ENCODE results near the gene ERAL1. TPM values are rescaled to one million over a fixed set of nuclear protein-coding genes. Genes with fewer than 3 reads are reported as not detected.

Gene ERAL1
- total and polyA plus RNA-seq, 2 of the 13 experiments (the other 11 are each of a cell fraction or from before 2014, with no cell fraction given), result 46.9 to 72.2 TPM

GRCh38 chr17:28842282-28843012, 12.4 kb upstream of the ERAL1 start, which contains the start of gene FAM222B (continued):
- TF ChIP-seq JARID2 (CRISPR knock-in tag; IDR thresholded peaks at IDR 0.05; ENCODE audit: insufficient replicate concordance) (no peak), GTF3A (CRISPR knock-in tag; conservative IDR thresholded peaks at IDR 0.05) (no peak), SMC3 (IDR thresholded peaks at IDR 0.05; ENCODE audit: low read length) (no peak), NFATC3 (CRISPR knock-in tag; IDR thresholded peaks at IDR 0.05) (no peak), ZNF337 (CRISPR knock-in tag; IDR thresholded peaks at IDR 0.05; ENCODE audit: borderline replicate concordance, low read depth) (0 out of 2 replicates have a peak, but pooled peaks have one; percentile 40), KMT2B (CRISPR knock-in tag; IDR thresholded peaks at IDR 0.05) (no peak; the same call in 1 of the 2 replicates), CSRNP1 (CRISPR knock-in tag; IDR thresholded peaks at IDR 0.05) (peak; percentile 45; the same call in 1 of the 2 replicates), ZNF780A (CRISPR knock-in tag; IDR thresholded peaks at IDR 0.05) (no peak), ZNF468 (CRISPR knock-in tag; IDR thresholded peaks at IDR 0.05) (no peak), DPF2 (CRISPR knock-in tag; IDR thresholded peaks at IDR 0.05; ENCODE audit: borderline replicate concordance, low read depth) (no peak), EED (CRISPR knock-in tag; IDR thresholded peaks at IDR 0.05) (no peak), YY1 (IDR thresholded peaks at IDR 0.05; ENCODE audit: insufficient read depth, insufficient replicate concordance, low read depth, low read length) (peak; percentile 62), ZNF883 (CRISPR knock-in tag; IDR thresholded peaks at IDR 0.05; ENCODE audit: not compliant biosample characterization) (peak; percentile 70), MYC (CRISPR knock-in tag; IDR thresholded peaks at IDR 0.05; ENCODE audit: borderline replicate concordance) (peak; percentile 52; the same call in 1 of the 2 replicates), ELF3 (CRISPR knock-in tag; IDR thresholded peaks at IDR 0.05) (no peak; the same call in 1 of the 2 replicates)
- TF ChIP-seq, protein P1, sequence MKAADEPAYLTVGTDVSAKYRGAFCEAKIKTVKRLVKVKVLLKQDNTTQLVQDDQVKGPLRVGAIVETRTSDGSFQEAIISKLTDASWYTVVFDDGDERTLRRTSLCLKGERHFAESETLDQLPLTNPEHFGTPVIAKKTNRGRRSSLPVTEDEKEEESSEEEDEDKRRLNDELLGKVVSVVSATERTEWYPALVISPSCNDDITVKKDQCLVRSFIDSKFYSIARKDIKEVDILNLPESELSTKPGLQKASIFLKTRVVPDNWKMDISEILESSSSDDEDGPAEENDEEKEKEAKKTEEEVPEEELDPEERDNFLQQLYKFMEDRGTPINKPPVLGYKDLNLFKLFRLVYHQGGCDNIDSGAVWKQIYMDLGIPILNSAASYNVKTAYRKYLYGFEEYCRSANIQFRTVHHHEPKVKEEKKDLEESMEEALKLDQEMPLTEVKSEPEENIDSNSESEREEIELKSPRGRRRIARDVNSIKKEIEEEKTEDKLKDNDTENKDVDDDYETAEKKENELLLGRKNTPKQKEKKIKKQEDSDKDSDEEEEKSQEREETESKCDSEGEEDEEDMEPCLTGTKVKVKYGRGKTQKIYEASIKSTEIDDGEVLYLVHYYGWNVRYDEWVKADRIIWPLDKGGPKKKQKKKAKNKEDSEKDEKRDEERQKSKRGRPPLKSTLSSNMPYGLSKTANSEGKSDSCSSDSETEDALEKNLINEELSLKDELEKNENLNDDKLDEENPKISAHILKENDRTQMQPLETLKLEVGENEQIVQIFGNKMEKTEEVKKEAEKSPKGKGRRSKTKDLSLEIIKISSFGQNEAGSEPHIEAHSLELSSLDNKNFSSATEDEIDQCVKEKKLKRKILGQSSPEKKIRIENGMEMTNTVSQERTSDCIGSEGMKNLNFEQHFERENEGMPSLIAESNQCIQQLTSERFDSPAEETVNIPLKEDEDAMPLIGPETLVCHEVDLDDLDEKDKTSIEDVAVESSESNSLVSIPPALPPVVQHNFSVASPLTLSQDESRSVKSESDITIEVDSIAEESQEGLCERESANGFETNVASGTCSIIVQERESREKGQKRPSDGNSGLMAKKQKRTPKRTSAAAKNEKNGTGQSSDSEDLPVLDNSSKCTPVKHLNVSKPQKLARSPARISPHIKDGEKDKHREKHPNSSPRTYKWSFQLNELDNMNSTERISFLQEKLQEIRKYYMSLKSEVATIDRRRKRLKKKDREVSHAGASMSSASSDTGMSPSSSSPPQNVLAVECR (CRISPR knock-in tag; IDR thresholded peaks at IDR 0.05; ENCODE audit: borderline replicate concordance), result peak; percentile 79
- TF ChIP-seq, protein P2, sequence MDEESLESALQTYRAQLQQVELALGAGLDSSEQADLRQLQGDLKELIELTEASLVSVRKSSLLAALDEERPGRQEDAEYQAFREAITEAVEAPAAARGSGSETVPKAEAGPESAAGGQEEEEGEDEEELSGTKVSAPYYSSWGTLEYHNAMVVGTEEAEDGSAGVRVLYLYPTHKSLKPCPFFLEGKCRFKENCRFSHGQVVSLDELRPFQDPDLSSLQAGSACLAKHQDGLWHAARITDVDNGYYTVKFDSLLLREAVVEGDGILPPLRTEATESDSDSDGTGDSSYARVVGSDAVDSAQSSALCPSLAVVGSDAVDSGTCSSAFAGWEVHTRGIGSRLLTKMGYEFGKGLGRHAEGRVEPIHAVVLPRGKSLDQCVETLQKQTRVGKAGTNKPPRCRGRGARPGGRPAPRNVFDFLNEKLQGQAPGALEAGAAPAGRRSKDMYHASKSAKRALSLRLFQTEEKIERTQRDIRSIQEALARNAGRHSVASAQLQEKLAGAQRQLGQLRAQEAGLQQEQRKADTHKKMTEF (CRISPR knock-in tag; IDR thresholded peaks at IDR 0.05), result no peak
- TF ChIP-seq, protein P3, sequence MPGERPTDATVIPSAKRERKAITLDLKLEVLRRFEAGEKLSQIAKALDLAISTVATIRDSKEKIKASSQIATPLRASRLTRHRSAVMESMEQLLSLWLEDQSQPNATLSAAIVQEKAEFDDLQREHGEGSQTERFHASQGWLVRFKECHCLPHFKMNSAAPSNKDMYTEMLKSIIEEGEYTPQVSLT (CRISPR knock-in tag; IDR thresholded peaks at IDR 0.05; ENCODE audit: borderline replicate concordance, low read depth), result no peak
- TF ChIP-seq, protein P4, sequence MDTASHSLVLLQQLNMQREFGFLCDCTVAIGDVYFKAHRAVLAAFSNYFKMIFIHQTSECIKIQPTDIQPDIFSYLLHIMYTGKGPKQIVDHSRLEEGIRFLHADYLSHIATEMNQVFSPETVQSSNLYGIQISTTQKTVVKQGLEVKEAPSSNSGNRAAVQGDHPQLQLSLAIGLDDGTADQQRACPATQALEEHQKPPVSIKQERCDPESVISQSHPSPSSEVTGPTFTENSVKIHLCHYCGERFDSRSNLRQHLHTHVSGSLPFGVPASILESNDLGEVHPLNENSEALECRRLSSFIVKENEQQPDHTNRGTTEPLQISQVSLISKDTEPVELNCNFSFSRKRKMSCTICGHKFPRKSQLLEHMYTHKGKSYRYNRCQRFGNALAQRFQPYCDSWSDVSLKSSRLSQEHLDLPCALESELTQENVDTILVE (CRISPR knock-in tag; IDR thresholded peaks at IDR 0.05), result no peak

Data from HepG2 (cell line).